Left lobe of liver (tissue), 2 donors: Measurements from ENCODE around the gene PLEKHG4B. TPM values are rescaled to one million over a fixed set of nuclear protein-coding genes. Genes with fewer than 3 reads are reported as not detected.

Experiments
- ATAC-seq: fragments of 200-7000 bp; cut with Tn5 transposase; one replicate; pipeline ENCODE4 v1.9.1; 2020; ENCODE audit warnings: mild to moderate bottlenecking, moderate library complexity
- DNase-seq: peaks from one replicate; pipeline ENCODE4 v3.0.0-alpha.2; 2020; ENCODE audit warnings: low spot score
- total RNA-seq: library from RNA; stranded (reverse); gene quantifications from one replicate; pipeline ENCODE4 v1.2.1, GENCODE V29; 2021
- donor health status: DM: no; HTN: no; CAD: no; lungs with moderate emphysema.
- donor health status: DM: no; HTN: yes; CAD: no.

Gene PLEKHG4B
- total RNA-seq, 1 donor from 2014 or later: 0.25 TPM

- DNase-seq (no peak), ATAC-seq (no peak)
These were observed 18.0 kb upstream of the PLEKHG4B start for GRCh38 chr5:73768-74502.

- DNase-seq (no peak), ATAC-seq (no peak)
These were observed 17.4 kb upstream of the PLEKHG4B start for GRCh38 chr5:74503-75109.

GRCh38 chr5:75331-76320, 16.3 kb upstream of the PLEKHG4B start:
- no peak for ATAC-seq
- no peak for DNase-seq

GRCh38 chr5:76358-77169, 15.4 kb upstream of the PLEKHG4B start:
- ATAC-seq (no peak), DNase-seq (no peak)

- DNase-seq: no peak
- no peak for ATAC-seq
These were observed 14.8 kb upstream of the PLEKHG4B start for GRCh38 chr5:77170-77501.

- DNase-seq: no peak
- ATAC-seq: no peak
These were observed 14.4 kb upstream of the PLEKHG4B start for GRCh38 chr5:77546-77945.

GRCh38 chr5:77957-78804, 13.8 kb upstream of the PLEKHG4B start:
- peak; percentile 72 for ATAC-seq
- no peak for DNase-seq

- ATAC-seq: no peak
- no peak for DNase-seq
These were observed 13.2 kb upstream of the PLEKHG4B start for GRCh38 chr5:78805-79149.

- DNase-seq (no peak), ATAC-seq (no peak)
These were observed 12.7 kb upstream of the PLEKHG4B start for GRCh38 chr5:79263-79662.

- no peak for ATAC-seq
- DNase-seq: no peak
These were observed 12.1 kb upstream of the PLEKHG4B start for GRCh38 chr5:79821-80220.

- DNase-seq (no peak), ATAC-seq (no peak)
These were observed 10.5 kb upstream of the PLEKHG4B start for GRCh38 chr5:81391-82021.

- no peak for DNase-seq
- ATAC-seq: no peak
These were observed 9.9 kb upstream of the PLEKHG4B start for GRCh38 chr5:82097-82496.

GRCh38 chr5:82570-82969, 9.4 kb upstream of the PLEKHG4B start:
- ATAC-seq (no peak), DNase-seq (no peak)

GRCh38 chr5:83029-83428, 8.9 kb upstream of the PLEKHG4B start:
- no peak for DNase-seq
- no peak for ATAC-seq

GRCh38 chr5:85334-85995, 6.5 kb upstream of the PLEKHG4B start:
- no peak for DNase-seq

GRCh38 chr5:89337-90286, 2.4 kb upstream of the PLEKHG4B start:
- ATAC-seq (no peak), DNase-seq (peak; percentile 10)

More at GRCh38 chr5:85334-85995, 6.5 kb upstream of the PLEKHG4B start:
- ATAC-seq: no peak

- ATAC-seq: peak; percentile 51
- no peak for DNase-seq
These were observed 1.1 kb upstream of the PLEKHG4B start for GRCh38 chr5:90590-91547.
